GM21423 (cell line): ENCODE data around the gene NTS.

ENCODE experiments used
- ATAC-seq: cut with Tn5 transposase; IDR thresholded peaks from one replicate; pipeline ENCODE4 v1.9.1; 2021; ENCODE audit warnings: mild to moderate bottlenecking, moderate library complexity; ENCODE audit not compliant: unreplicated experiment

NTS gene

DNA sequence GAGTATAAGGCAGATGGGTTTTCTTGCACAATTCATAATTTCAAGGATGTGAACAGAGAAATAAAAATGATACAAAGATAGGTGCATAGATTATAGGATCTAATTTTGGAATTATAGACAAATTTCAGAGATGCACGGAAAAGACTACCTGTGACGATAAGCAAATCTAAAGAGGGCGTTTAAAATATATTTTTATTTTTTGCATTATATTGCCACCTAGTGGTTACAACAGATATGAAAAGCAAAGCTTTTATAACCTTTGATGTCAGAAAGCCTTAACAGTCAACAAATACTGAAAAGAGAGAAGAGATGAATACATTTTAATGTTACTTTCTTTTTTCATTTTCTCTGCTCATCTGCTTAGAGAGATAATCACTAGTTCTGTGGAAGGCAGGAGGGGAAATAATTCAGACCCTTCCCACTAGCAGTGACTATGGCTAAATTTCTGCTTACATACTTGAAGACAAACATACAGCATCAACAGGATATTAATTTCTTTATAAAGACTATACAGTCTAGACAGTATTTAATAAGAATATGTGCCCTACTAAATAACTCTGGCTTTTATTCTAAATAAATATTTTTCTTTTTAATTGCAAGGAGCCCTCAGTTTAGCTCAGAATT, 46.3 kb downstream of the NTS start:
- ATAC-seq: no peak

DNA sequence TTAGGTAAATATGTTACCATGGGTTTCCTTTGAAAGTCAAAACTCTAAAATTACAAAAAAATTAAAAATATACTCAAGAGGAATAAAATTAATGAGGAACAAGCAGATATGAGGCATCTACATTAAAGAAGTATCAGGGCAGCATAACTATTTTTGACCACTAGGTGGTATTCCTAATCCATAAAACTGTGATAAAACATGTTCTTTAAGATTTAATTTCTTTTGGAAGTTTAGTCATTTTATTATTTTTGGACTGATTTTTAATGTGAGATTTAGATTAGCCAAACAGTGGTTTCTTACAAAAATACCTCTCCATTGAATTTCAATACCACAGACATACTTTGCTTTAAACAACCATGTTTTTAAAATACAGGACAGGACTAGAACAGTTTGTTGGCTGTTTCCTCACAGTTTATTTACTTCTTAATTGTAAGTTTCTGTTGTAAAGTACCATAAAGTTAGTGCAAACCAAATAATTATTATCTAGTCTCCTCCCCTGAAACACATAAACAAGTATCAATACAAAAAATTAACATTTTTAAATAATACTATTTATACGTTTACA, 49.8 kb downstream of the NTS start:
- no peak for ATAC-seq

DNA sequence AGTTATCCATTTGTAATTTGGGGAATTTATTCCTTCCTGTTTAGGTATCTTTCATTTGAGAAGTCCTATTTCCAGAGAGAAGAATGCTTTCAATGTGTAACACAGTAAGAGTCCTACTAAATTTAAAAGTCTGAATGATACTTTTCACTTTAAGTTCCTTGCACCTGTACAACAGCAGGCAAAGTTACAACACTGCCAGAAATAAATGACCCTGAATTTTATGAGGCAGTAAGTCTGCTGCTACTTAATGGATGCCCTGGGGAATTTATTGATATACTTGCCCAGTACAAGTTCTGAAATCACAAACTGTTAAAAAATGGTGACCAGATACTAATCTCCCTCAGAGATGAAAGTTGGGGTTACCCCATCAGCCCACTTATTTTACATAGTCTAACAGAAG, 53.1 kb downstream of the NTS start:
- no peak for ATAC-seq
